Measurements from ENCODE around the gene CMSS1.
A peak's percentile ranks its signal among the peaks of the same experiment; 100 is the strongest.

The CMSS1 gene

GRCh38 chr3:100057716-100058575, 240.3 kb downstream of the CMSS1 start:
- TF ChIP-seq CTCF (IDR thresholded peaks at IDR 0.05; ENCODE audit: low read depth, low read length, missing control alignments) = peak; percentile 8
- DNase-seq = no peak
- H3K4me3 ChIP-seq (ENCODE audit: low read depth, low read length) = no peak overlapping the region
- no peaks in the 10 kb centered on the region for H3K27me3 ChIP-seq (replicated peaks)
- no peak overlapping the region for H3K27ac ChIP-seq
- in situ Hi-C loops (cut with HindIII; ENCODE audit: low pct_ligation_motif_present, low sequenced_read_pairs) = loop anchor here (25.0 kb wide), 1 partner anchor 221 kb away; no protein-coding TSS in a partner anchor
- H3K36me3 ChIP-seq (replicated peaks) = no peaks in the 10 kb centered on the region

GRCh38 chr3:100059472-100059871, 241.8 kb downstream of the CMSS1 start:
- DNase-seq = no peak
- no peak for TF ChIP-seq CTCF (IDR thresholded peaks at IDR 0.05; ENCODE audit: low read depth, low read length, missing control alignments)
- in situ Hi-C loops (cut with HindIII; ENCODE audit: low pct_ligation_motif_present, low sequenced_read_pairs) = loop anchor here (25.0 kb wide), 1 partner anchor 222 kb away; no protein-coding TSS in a partner anchor
- Histone ChIP-seq H3K27ac (no peak overlapping the region), H3K27me3 (replicated peaks) (no peaks in the 10 kb centered on the region), H3K36me3 (replicated peaks) (no peaks in the 10 kb centered on the region), H3K4me3 (ENCODE audit: low read depth, low read length) (no peak overlapping the region)

- no peaks in the 10 kb centered on the region for H3K27me3 ChIP-seq (replicated peaks)
- H3K4me3 ChIP-seq (ENCODE audit: low read depth, low read length) = no peak overlapping the region
- no peak overlapping the region for H3K27ac ChIP-seq
- no peaks in the 10 kb centered on the region for H3K36me3 ChIP-seq (replicated peaks)
- no peak for DNase-seq
- no peak for TF ChIP-seq CTCF (IDR thresholded peaks at IDR 0.05; ENCODE audit: low read depth, low read length, missing control alignments)
- in situ Hi-C loops (cut with HindIII; ENCODE audit: low pct_ligation_motif_present, low sequenced_read_pairs) = loop anchor here (25.0 kb wide), 1 partner anchor 224 kb away; no protein-coding TSS in a partner anchor
Measured at GRCh38 chr3:100060685-100061484, 243.2 kb downstream of the CMSS1 start.

- no peak for TF ChIP-seq CTCF (IDR thresholded peaks at IDR 0.05; ENCODE audit: low read depth, low read length, missing control alignments)
- Histone ChIP-seq H3K4me3 (ENCODE audit: low read depth, low read length) (no peak overlapping the region), H3K27ac (no peak overlapping the region), H3K36me3 (replicated peaks) (no peaks in the 10 kb centered on the region), H3K27me3 (replicated peaks) (no peaks in the 10 kb centered on the region)
- in situ Hi-C loops (cut with HindIII; ENCODE audit: low pct_ligation_motif_present, low sequenced_read_pairs) = loop anchor here (25.0 kb wide), 1 partner anchor 225 kb away; no protein-coding TSS in a partner anchor
- no peak for DNase-seq
Measured at GRCh38 chr3:100062665-100063064, 245.0 kb downstream of the CMSS1 start.

GRCh38 chr3:100063929-100064461, 246.3 kb downstream of the CMSS1 start:
- Histone ChIP-seq H3K4me3 (ENCODE audit: low read depth, low read length) (no peak overlapping the region), H3K27me3 (replicated peaks) (no peaks in the 10 kb centered on the region), H3K27ac (no peak overlapping the region), H3K36me3 (replicated peaks) (no peaks in the 10 kb centered on the region)
- no peak for TF ChIP-seq CTCF (IDR thresholded peaks at IDR 0.05; ENCODE audit: low read depth, low read length, missing control alignments)
- DNase-seq = no peak
- in situ Hi-C loops (cut with HindIII; ENCODE audit: low pct_ligation_motif_present, low sequenced_read_pairs) = loop anchor here (25.0 kb wide), 1 partner anchor 227 kb away; no protein-coding TSS in a partner anchor

All from brain microvascular endothelial cell (primary cell).